Epithelial cell of esophagus (primary cell): Measurements from ENCODE around the gene RTN4RL1.
"Not testable (repeated sequence)": the region's sequence is repeated elsewhere in the genome, so short reads cannot be mapped to it uniquely, and the experiment has no call there.

ENCODE experiments used
- DNase-seq: peaks from one replicate; pipeline ENCODE4 v3.0.0; 2010; ENCODE audit warnings: low read depth
- H3K4me3 ChIP-seq: 2 replicates; pipeline ENCODE4 v1.5.1; 2011; ENCODE audit warnings: mild to moderate bottlenecking, low read length, control low read depth
- CTCF ChIP-seq: IDR thresholded peaks from 2 replicates; pipeline ENCODE4 v1.5.1; 2011; ENCODE audit warnings: low read depth, mild to moderate bottlenecking, low read length, control low read depth, inconsistent platforms; ENCODE audit not compliant: insufficient read depth; ENCODE audit errors: missing control alignments

RTN4RL1 gene

GRCh38 chr17:2017274-2017941 lies 7.7 kb downstream of the RTN4RL1 start:
- DNase-seq: no peak
- H3K4me3 ChIP-seq: no peak overlapping the region
- no peak for TF ChIP-seq CTCF

- DNase-seq: no peak
- no peak overlapping the region for H3K4me3 ChIP-seq
- TF ChIP-seq CTCF: no peak
Measured at GRCh38 chr17:2016494-2016893, 8.6 kb downstream of the RTN4RL1 start.

- no peak for TF ChIP-seq CTCF
- DNase-seq: no peak
- H3K4me3 ChIP-seq: no peak overlapping the region
Measured at GRCh38 chr17:2015314-2015713, 9.8 kb downstream of the RTN4RL1 start.

GRCh38 chr17:2013994-2014317 lies 11.2 kb downstream of the RTN4RL1 start:
- no peak for DNase-seq
- no peak for TF ChIP-seq CTCF
- H3K4me3 ChIP-seq: no peak overlapping the region

- not testable (repeated sequence) for H3K4me3 ChIP-seq
Measured at GRCh38 chr17:2013220-2013993, 11.7 kb downstream of the RTN4RL1 start.

GRCh38 chr17:2012499-2012898 lies 12.6 kb downstream of the RTN4RL1 start:
- H3K4me3 ChIP-seq: no peak overlapping the region
- no peak for DNase-seq
- TF ChIP-seq CTCF: no peak

More at GRCh38 chr17:2013220-2013993, 11.7 kb downstream of the RTN4RL1 start:
- peak; percentile 52 for DNase-seq

- H3K4me3 ChIP-seq: no peak overlapping the region
- peak; percentile 79 for DNase-seq
- TF ChIP-seq CTCF: no peak
Measured at GRCh38 chr17:2011411-2012371, 13.4 kb downstream of the RTN4RL1 start.
